GM12878 (cell line): Measurements from ENCODE around the gene B3GNT4. TPM values are rescaled to one million over a fixed set of nuclear protein-coding genes. Genes with fewer than 3 reads are reported as not detected.

Experiments used
- ATAC-seq: fragments of 200-7000 bp; cut with Tn5 transposase; 3 replicates; pipeline ENCODE4 v1.9.1; 2020; ENCODE audit warnings: mild to moderate bottlenecking, moderate library complexity
- BruUV-seq: library from RNA; stranded (reverse); fragments of 400-500 nt; replicated peaks from 2 replicates; lab custom pipeline; 2021; lab: Mats Ljungman, UMichigan
- CTCF ChIA-PET: fragments of 300-600 bp; sonication (Branson Sonifier 250); formaldehyde crosslinking; extraction: SDS; loops from one replicate; lab custom pipeline; 2021; ENCODE audit warnings: inconsistent platforms; lab: Yijun Ruan, JAX
- POLR2A ChIA-PET: fragments of 350-600 bp; formaldehyde crosslinking; extraction: SDS; loops from one replicate; lab custom pipeline; 2021; ENCODE audit warnings: inconsistent platforms; lab: Charles Lee
- RAD21 ChIA-PET: fragments of 300-600 bp; sonication (Branson Sonifier 250); formaldehyde crosslinking; loops from one replicate; lab custom pipeline; 2023; ENCODE audit warnings: antibody characterized with exemption; ENCODE audit not compliant: unreplicated experiment; lab: Charles Lee
- SMC1A ChIA-PET: fragments of 300-600 bp; sonication (Branson Sonifier 250); formaldehyde crosslinking; loops from one replicate; lab custom pipeline; 2023; ENCODE audit not compliant: unreplicated experiment, uncharacterized antibody; lab: Charles Lee
- DNase-seq: peaks from one replicate; pipeline ENCODE4 v3.0.0-alpha.2; 2011; ENCODE audit warnings: low read depth, low spot score
- FAIRE-seq: peaks from 3 replicates; lab custom pipeline; 2011; peaks lifted over from hg19 to GRCh38; lab: Jason Lieb, UNC
- H2AFZ ChIP-seq: 2 replicates; pipeline ENCODE4 v1.6.0; 2011; ENCODE audit warnings: low read depth, low read length, control low read depth; ENCODE audit not compliant: control insufficient read depth
- H3K27ac ChIP-seq: 2 replicates; pipeline ENCODE4 v1.5.1; 2011; ENCODE audit warnings: control low read depth; ENCODE audit not compliant: control insufficient read depth, insufficient read depth
- H3K27me3 ChIP-seq, 2 experiments: replicated peaks in 1 of 2; 2 replicates each; pipeline versions ENCODE4 v1.6.0 to v1.6.1; 2011; ENCODE audit warnings: low read length in 1 of 2; ENCODE audit not compliant: control insufficient read depth in 2 of 2, insufficient read depth in 2 of 2
- H3K36me3 ChIP-seq, 2 experiments: 2 replicates each; pipeline ENCODE4 v1.5.1; 2011; ENCODE audit warnings: low read length in 1 of 2; ENCODE audit not compliant: control insufficient read depth in 2 of 2, insufficient read depth in 2 of 2
- H3K4me1 ChIP-seq: 2 replicates; pipeline ENCODE4 v1.6.1; 2011; ENCODE audit warnings: mild to moderate bottlenecking, low read length, moderate library complexity, mixed read lengths; ENCODE audit not compliant: control insufficient read depth, insufficient read depth
- H3K4me2 ChIP-seq: 2 replicates; pipeline ENCODE4 v1.6.0; 2011; ENCODE audit warnings: control low read depth; ENCODE audit not compliant: control insufficient read depth, insufficient read depth
- H3K4me3 ChIP-seq: fragments of 200-600 bp; sonication (generic); 2 replicates; pipeline ENCODE4 v1.5.1; 2016
- H3K79me2 ChIP-seq: 2 replicates; pipeline ENCODE4 v1.6.0; 2011; ENCODE audit warnings: low read length; ENCODE audit not compliant: control insufficient read depth, insufficient read depth
- H3K9ac ChIP-seq: 2 replicates; pipeline ENCODE4 v1.8.0; 2011; ENCODE audit warnings: low read length, control low read depth, mixed read lengths; ENCODE audit not compliant: control insufficient read depth, insufficient read depth
- H3K9me3 ChIP-seq: replicated peaks from 3 replicates; pipeline ENCODE4 v1.5.1; 2011; ENCODE audit warnings: mild to moderate bottlenecking, low read length; ENCODE audit not compliant: control insufficient read depth, insufficient read depth
- H4K20me1 ChIP-seq: 2 replicates; pipeline ENCODE4 v1.6.0; 2011; ENCODE audit not compliant: control insufficient read depth, insufficient read depth
- ATF2 ChIP-seq: IDR thresholded peaks from 2 replicates; pipeline ENCODE4 v1.6.1; 2012; ENCODE audit warnings: low read length, inconsistent platforms
- CHD4 ChIP-seq: fragments of 200-600 bp; sonication (generic); IDR thresholded peaks from 2 replicates; pipeline ENCODE4 v1.6.1; 2016; ENCODE audit warnings: mild to moderate bottlenecking
- DPF2 ChIP-seq: fragments of 450-650 bp; IDR thresholded peaks from 2 replicates; pipeline ENCODE4 v1.6.1; 2017; ENCODE audit warnings: mild to moderate bottlenecking
- E2F8 ChIP-seq: fragments of 450-650 bp; IDR thresholded peaks from 2 replicates; pipeline ENCODE4 v1.6.1; 2018; ENCODE audit warnings: mild to moderate bottlenecking, low read depth, moderate library complexity; ENCODE audit not compliant: partially characterized antibody
- EED ChIP-seq: sonication (generic); IDR thresholded peaks from 2 replicates; pipeline ENCODE4 v1.6.1; 2016; ENCODE audit warnings: antibody characterized with exemption, low read depth
- EGR1 ChIP-seq, 2 experiments: IDR thresholded peaks; 1 replicate in 1 of 2; 2 replicates in 1 of 2; pipeline ENCODE4 v1.6.1; 2011 to 2012; ENCODE audit warnings: low read depth in 2 of 2, low read length in 2 of 2, borderline replicate concordance in 1 of 2, mild to moderate bottlenecking in 1 of 2, moderate library complexity in 1 of 2
- ETV6 ChIP-seq, 2 experiments: fragments of 450-650 bp in 1 of 2; IDR thresholded peaks in 1 of 2; conservative IDR thresholded peaks in 1 of 2; 2 replicates each; pipeline ENCODE4 v1.6.1; 2014; ENCODE audit warnings: antibody characterized with exemption in 1 of 2, borderline replicate concordance in 1 of 2, low read depth in 1 of 2, mild to moderate bottlenecking in 1 of 2, moderate library complexity in 1 of 2
- MTA3 ChIP-seq: IDR thresholded peaks from 2 replicates; pipeline ENCODE4 v1.6.1; 2012; ENCODE audit warnings: low read length, inconsistent platforms, borderline replicate concordance
- NBN ChIP-seq: fragments of 450-650 bp; IDR thresholded peaks from 2 replicates; pipeline ENCODE4 v1.6.1; 2016
- PML ChIP-seq: IDR thresholded peaks from 2 replicates; pipeline ENCODE4 v1.6.1; 2012; ENCODE audit warnings: low read length, inconsistent platforms
- STAT1 ChIP-seq: fragments of 450-650 bp; conservative IDR thresholded peaks from 2 replicates; pipeline ENCODE4 v1.6.1; 2014; ENCODE audit warnings: antibody characterized with exemption, mild to moderate bottlenecking
- SUZ12 ChIP-seq: fragments of 200-600 bp; sonication (generic); IDR thresholded peaks from one replicate; pipeline ENCODE4 v1.6.1; 2018; ENCODE audit warnings: antibody characterized with exemption, mild to moderate bottlenecking; ENCODE audit not compliant: unreplicated experiment
- TCF12 ChIP-seq: IDR thresholded peaks from 2 replicates; pipeline ENCODE4 v1.6.1; 2011; ENCODE audit warnings: low read depth, mild to moderate bottlenecking, low read length
- ZNF217 ChIP-seq: fragments of 450-650 bp; IDR thresholded peaks from 2 replicates; pipeline ENCODE4 v1.6.1; 2017; ENCODE audit warnings: antibody characterized with exemption, mild to moderate bottlenecking
- ZSCAN29 ChIP-seq: fragments of 450-650 bp; IDR thresholded peaks from 2 replicates; pipeline ENCODE4 v1.6.1; 2017; ENCODE audit warnings: mild to moderate bottlenecking, moderate library complexity
- ZZZ3 ChIP-seq: IDR thresholded peaks from 2 replicates; pipeline ENCODE4 v1.6.1; 2011; ENCODE audit warnings: low read depth; ENCODE audit not compliant: control insufficient read depth, insufficient read length
- WGBS: methylation state at CpG from one replicate; pipeline ENCODE4 v1.1.6; 2016; ENCODE audit warnings: low lambda C conversion rate; ENCODE audit not compliant: insufficient replicate concordance, insufficient coverage; ENCODE audit errors: missing lambda C conversion rate; 5-methylcytosine and 5-hydroxymethylcytosine counted together
- in situ Hi-C: fragments of 300-500 bp; cut with MboI; formaldehyde crosslinking; loops from 9 replicates; pipeline ENCODE4 v1.14.3; 2018; ENCODE audit warnings: mixed read lengths
- intact Hi-C: fragments of 100-400 bp; cut with micrococcal nuclease; formaldehyde crosslinking; loops from one replicate; pipeline ENCODE4 v1.14.2; 2022; ENCODE audit not compliant: unreplicated experiment
- polyA plus RNA-seq, 11 experiments: library from polyadenylated mRNA; depleted of rRNA in 4 of 11; unstranded in 6 of 11; stranded (reverse) in 5 of 11; fragments of >200 nt; fragmentation: Nextera tagmentation in 4 of 11; fragmentation: Illumina TruSeq in 1 of 11; extraction: Ambion mirVana in 4 of 11; extraction: Trizol in 1 of 11; gene quantifications; 1 replicate in 1 of 11; 2 replicates in 10 of 11; pipeline versions ENCODE4 v1.2.1 to v1.2.3, GENCODE V29; 2011 to 2016; ENCODE audit warnings: inconsistent platforms in 2 of 11, missing spikeins in 2 of 11, low read depth in 1 of 11
- total RNA-seq, 4 experiments: library from RNA; depleted of rRNA in 3 of 4; stranded (reverse); fragments of >200 nt in 3 of 4; fragmentation: Illumina TruSeq in 1 of 4; extraction: Trizol in 1 of 4; gene quantifications; 2 replicates each; pipeline versions ENCODE4 v1.2.1 to v1.2.3, GENCODE V29; 2013 to 2021

Gene B3GNT4
- total and polyA plus RNA-seq, 10 of the 15 experiments (the other 5 are each of a cell fraction or from before 2014, with no cell fraction given) = 0.04 to 0.95 (median 0.88) TPM; not detected in 7

- no peak for ATAC-seq
- intact Hi-C loops = no loop called here
- H2AFZ ChIP-seq = no peak overlapping the region
- H3K36me3 ChIP-seq = no peaks in the 10 kb centered on the region; a peak in 2 of 4 replicates
- TF ChIP-seq ZZZ3 (no peak), ATF2 (no peak), E2F8 (no peak), NBN (no peak), EGR1 (IDR thresholded peaks at IDR 0.05; ENCODE audit: borderline replicate concordance in 1 of 2, low read depth in 2 of 2, low read length in 2 of 2) (no peak), EED (no peak), PML (no peak), ETV6 (conservative IDR thresholded peaks at IDR 0.05 in 1 of 2, IDR thresholded peaks at IDR 0.05 in 1 of 2; ENCODE audit: borderline replicate concordance in 1 of 2, low read depth in 1 of 2) (no peak), SUZ12 (no peak), DPF2 (no peak), TCF12 (no peak), ZSCAN29 (no peak), MTA3 (no peak), STAT1 (no peak), CHD4 (no peak), ZNF217 (no peak)
- BruUV-seq = no TSS peak
- H3K4me1 ChIP-seq = peaks cover 6% of the 10 kb centered on the region
- H3K4me3 ChIP-seq = no peak overlapping the region
- 88% methylated on average over 6 of the region's 6 CpGs for WGBS
- no peaks in the 10 kb centered on the region for H3K79me2 ChIP-seq
- H3K27ac ChIP-seq = no peak overlapping the region
- H3K9ac ChIP-seq = no peak overlapping the region
- POLR2A ChIA-PET = no interaction called here
- CTCF ChIA-PET = no interaction called here
- SMC1A ChIA-PET = no interaction called here
- no peaks in the 10 kb centered on the region for H3K9me3 ChIP-seq
- RAD21 ChIA-PET = no interaction called here
- no peak overlapping the region for H3K4me2 ChIP-seq
- FAIRE-seq = no peak
- no peaks in the 10 kb centered on the region for H3K27me3 ChIP-seq
- in situ Hi-C loops = no loop called here
- H4K20me1 ChIP-seq = no peaks in the 10 kb centered on the region
- no peak for DNase-seq
Observed at GRCh38 chr12:122250047-122250446, 46.5 kb downstream of the B3GNT4 start.
